ENCODE data around the gene MT1HL1.
"Not testable (repeated sequence)": the region's sequence is repeated elsewhere in the genome, so short reads cannot be mapped to it uniquely, and the experiment has no call there.

The MT1HL1 gene

DNA sequence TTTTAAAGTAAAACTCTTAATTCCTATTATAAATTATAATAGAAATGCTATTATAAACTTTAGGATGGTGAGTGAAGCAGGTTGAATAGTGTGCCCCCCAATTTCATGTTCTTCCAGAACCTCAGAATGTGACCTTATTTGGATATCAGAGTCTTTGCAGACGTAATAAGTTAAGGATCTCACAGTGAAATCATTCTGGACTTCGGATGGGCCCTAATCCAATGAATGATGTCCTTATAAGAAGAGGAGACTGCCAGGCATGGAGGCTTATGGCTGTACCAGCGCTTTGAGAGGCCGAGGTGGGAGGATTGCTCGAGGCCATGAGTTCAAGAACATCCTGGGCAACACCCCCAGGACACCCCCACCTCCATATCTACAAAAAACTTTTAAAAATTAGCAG lies 9.4 kb upstream of the MT1HL1 start:
- DNase-seq, result no peak

DNA sequence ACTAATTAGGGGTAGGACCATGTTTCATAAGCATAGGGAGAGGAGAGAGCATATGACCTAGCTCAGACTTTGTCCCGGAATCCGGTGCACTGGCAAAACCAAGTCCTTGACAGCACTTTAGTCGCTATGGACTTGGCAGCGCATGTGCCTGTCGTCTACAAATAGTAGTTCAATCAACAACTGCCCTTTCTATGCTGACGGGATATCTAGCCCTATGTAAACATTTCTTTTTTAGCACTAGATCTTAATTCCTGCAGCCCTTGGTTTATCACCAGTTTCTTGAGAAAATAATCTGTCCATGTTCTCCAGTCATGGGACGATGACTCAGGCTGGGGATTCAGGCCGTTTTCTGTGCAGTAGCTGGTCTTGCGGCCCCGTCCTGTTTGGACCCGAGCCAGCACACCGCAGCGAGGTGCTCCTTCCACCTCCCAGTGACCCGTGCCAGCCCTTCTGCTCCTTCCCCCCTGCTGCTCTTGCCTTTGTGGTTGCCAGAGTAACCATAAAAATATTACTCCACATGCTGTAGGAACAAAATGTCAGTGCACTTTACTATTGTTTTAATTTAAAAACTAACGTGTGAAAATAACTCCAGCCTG lies 8.6 kb upstream of the MT1HL1 start:
- no peak for DNase-seq

DNA sequence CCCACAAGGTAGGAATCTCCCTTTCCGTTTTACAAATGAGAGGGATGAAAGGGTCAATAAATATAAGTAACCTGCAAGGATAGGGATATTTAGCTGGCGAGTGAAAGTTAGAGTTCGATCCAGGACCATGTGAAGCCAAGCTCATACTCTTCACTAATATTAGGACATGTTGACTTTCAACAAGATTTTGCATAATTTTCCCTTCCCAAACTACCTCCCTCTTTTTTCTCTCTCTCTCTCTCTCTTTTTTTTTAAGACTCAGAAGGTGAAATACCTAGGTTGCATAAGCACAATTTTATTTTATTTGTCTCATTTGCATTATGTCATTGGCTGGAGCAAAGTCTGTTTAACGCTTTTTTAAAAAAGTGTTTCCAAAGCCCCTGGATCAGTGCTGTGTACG lies 8.1 kb upstream of the MT1HL1 start:
- DNase-seq, result no peak

DNA sequence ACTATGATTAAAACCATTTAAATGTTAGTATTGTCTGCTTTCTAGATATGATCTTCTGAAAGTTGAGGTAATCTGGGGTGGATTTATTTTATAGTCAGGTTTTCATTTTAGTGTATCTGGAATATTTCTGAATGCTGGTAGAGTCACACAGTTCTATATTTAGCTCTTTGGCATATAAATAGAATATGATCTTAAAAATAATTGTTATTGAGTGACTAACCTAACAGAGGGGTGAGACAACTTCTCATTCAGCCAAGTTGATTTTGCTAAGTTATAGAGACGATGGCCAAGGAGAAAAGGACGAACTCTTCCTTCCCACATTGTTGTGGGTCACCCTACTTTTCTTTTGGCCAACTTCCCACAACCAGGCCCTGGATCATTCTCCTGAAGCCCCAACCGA lies 7.2 kb upstream of the MT1HL1 start:
- no peak for DNase-seq

DNA sequence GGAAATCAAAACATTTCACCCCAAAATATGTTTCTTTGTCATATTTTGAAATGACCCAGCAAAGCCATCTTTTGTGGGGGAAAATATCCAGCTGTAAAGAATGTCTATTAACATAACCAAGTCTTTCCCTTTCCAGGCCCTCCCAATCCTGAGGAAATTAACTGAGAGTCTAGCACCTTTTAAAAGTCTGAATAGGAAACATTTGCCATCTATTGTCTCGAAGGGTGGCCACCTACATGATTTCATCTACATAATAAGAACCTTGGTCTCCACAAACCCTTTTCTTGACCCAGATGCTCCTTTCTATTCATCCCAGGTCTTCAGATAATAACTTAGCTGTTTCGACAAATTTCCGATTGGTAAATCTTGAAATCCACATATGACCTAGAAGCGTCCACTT lies 5.4 kb upstream of the MT1HL1 start:
- DNase-seq, result no peak

DNA sequence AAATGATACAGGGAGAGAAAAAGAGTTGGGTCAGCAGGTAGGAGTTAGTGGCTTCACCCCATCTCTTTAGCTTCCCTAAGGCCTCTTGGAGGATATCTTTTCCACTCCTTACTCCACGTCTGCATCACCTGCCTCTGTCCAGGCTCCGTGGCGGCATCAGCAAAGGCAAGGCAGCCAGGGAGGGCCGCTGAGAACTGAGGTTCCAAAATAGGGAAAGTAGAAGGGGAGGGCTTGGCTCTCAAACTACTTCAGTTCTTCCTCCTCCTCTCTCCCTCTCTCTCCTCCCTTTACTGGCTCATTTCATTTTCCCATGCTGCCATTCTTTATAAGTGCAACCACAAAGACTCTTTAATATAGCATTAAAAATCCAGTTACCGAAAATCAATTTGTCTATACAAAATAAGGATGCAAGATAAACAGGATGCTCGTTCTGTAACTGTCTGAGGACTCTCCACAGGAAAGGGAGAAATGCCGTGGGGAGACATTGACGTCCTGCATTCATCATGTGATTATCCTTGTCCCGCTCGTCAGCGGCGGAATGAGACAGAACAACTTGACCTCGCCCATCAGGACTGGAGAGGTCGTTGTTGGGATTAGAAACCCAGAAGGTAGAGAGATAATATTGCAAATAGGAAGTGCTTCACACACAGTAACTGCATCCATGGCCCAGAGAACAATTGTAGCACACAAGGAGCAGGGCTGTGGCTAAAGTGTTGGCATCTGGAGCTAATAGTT lies 3.1 kb upstream of the MT1HL1 start:
- DNase-seq, result no peak

DNA sequence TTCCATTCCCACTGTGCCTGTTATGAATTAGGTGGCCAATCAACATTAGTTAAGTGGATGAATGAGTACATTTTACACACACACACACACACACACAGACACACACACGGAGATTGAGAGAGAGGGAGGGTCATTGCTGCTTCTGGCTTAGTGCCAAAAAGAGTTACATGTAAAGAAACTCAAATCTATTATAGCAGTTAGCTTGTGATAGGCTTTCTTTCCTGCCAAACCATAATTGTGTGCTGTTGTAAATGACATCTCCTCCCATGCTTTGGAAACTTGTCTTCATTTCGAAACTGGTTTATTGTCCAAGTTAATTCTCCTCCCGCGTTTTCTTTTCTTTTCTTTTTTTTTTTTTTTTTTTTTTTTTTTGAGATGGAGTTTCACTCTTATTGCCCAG lies 1.4 kb upstream of the MT1HL1 start:
- no peak for DNase-seq

DNA sequence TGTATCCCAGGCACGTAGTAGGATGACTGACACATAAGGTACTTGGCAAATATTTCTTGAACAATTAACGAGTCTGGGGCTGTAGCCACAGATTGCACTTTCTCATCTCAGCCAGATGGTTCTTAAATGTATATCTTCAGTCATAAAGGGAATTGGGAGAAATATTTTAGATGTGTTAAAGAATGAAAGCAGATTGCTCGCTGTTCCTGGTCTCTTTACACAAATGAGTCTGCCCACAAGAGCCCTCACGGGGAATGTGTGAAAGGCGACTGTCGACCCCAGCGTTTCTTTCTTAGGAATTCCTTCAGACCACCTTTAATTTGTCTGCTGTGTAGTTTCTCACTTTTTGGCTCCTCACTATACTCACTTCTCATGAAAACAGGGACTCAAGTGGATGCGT lies 725 bp downstream of the MT1HL1 start:
- DNase-seq, result no peak

DNA sequence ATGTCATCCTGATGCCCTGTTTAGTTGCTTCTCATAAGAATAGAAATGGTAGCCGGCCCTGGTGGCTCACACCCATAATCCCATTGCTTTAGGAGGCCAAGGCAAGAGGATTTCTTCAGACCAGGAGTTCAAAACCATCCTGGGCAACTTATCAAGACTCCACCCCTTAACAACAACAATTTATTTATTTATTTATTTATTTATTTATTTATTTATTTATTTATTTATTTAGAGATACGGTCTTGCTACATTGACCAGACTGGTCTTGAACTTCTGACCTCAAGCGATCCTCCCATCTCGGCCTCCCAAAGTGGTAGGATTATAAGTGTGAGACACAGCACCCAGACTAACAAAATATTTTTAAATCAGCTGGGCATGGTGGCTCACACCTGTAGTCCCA lies 4.0 kb downstream of the MT1HL1 start:
- DNase-seq, result no peak

DNA sequence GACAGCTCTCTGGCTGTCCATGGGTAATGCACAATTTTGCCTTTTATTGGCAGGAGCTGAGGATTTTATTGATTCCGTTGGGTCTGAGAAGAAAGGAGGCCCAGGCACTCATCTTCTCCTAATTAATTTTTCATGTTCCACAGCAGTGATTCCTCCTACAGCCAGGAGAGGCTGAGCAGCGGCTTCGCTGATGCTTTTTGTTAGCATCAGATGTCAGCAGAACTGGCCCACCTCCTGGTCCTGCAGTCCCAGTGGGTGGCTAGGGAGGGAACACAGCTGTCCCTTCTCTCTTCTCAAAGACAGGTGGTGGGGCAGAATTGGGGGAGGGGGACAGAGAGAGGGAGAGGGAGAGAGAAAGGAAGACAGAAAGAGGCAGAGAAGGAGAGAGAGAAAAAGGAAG lies 5.7 kb downstream of the MT1HL1 start:
- DNase-seq, result no peak

DNA sequence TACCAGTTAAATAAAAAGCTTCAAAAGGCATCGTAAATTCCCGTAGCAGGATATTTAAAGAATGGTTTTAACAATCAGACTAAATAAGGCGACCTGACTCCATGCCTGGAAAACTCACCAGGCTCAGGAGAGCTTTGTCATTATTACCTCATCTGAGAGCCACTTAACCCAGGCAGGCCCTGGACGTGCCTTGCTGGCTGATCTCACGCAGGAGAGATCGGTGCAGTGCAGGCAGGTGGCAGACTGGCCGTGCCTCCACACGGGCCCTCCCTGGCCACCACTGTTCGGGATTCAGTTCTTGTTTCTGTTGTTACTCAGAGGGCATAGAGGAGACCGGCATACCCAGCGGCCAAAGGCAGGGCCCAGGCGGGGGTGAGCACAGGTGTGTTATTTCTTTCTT lies 6.4 kb downstream of the MT1HL1 start:
- DNase-seq, result no peak

DNA sequence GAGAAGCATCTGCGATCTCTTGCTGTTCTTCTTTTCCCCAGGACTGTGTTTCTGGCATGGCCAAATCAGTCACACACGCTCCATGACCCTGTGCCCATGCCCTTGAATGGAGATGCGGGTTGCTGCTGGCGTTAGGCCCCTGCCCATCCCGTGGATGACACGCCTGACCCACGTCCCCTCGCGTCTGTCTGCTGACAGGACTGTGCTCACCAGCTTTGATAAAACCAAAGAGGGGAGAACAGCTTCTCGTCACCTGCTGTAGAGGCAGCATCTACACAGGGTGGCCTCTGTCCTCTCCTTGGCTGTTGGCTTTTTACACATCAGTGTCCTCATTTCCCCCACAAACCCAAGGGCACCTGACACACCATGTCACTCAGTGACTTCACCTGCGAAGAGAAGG lies 6.9 kb downstream of the MT1HL1 start:
- no peak for DNase-seq

DNA sequence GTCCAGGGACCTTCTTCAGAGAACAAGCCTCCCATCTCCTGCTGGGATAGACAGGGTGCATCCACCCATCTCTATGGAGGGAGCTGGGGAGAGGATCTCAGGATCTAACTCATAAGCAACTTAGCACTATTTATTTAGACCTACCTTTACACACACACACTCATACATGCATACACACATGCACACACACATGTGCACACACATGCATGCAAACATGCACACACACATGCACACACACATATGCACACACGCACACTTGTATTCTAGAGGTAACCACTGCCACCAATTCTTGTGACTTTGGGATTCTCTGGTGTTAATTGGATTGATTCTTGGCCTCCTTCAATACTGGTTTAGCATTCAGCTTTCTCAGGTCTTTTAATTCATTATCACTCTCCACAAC lies 9.8 kb downstream of the MT1HL1 start:
- no peak for DNase-seq

DNA sequence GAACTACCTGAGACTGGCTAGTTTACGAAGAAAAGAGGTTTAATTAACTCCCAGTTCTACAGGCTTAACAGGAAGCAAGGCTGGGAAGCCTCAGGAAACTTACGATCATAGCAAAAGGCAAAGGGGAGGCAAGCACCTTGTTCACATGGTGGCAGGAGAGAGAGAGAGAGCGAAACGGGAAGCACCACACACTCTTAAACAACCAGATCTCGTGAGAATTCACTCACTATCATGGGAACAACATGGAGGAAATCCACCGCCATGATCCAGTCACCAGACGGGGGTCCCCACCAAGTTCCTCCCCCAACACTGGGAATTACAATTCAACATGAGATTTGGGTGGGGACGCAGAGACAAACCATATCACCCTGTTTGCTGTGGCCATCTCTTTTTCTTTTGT lies 11.8 kb downstream of the MT1HL1 start:
- DNase-seq, result no peak

DNA sequence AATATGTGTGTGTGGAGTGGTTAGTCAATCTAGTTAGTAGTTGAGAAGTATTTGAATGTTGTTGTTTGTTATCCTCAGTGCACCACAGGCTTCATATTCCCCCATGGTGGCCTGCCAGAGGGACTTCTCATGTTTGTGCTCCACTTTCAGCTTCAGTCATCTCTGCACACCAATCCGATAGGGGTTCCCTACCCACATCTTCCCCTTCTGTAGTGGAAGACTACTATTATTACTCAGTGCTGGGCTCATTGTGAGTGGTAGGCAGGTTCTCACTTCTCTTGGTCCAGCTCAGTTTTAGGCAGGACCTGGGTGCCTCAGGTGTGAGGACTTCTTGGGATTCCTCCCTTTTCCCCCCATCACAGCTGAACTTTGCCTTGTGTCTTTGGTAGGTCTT lies 14.2 kb downstream of the MT1HL1 start:
- no peak for DNase-seq

DNA sequence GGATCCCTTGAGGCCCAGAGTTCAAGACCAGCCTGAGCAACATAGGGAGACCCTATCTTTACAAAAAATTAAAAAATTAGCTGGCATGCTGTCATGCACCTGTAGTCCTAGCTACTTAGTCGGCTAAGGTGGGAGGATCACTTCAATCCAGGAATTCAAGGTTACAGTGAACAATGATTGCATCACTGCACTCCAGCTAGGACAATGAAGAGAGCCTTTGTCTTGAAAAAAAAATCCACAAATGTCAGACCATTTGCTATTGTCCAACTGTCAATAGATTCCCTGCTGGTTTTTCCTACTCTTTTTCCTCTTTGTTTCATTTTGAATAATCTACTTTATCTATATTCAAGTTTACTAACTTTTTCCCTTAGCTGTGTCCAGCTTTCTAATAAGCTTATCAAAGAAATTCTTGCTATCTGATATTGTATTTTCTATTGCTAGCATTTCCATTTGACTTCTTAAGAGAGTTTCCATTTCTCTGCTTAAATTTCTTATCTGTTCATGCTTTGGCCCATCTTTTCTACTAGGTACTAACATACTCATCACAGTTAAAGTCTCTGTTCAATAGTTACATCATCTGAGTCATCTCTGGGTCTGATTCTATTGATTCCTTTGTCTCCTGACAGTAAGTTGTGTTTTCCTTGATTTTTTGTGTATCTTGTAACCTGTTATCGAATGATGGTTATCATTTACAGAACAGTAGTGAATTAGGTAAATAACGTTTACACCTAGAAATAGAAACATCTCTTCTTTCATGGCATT lies 14.8 kb downstream of the MT1HL1 start:
- DNase-seq, result no peak

DNA sequence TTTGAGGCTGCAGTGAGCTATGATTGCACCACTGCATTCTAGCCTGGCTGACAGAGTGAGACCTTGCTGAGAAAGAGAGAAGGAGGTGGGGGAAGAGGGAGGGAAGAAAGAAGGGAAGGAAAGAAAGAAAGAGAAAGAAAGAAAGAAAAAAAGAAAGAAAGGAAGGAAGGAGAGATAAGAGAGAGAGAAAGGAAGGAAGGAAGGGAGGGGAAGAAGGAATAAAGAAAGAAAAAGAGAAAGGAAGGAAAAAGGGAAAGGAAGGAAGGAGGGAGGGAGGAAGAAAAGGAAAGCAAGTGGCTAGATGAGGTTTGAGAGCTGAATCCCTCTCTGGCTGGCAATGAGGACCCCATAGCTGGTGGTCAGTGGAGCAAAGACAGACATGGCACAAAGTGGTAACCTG lies 20.4 kb downstream of the MT1HL1 start:
- DNase-seq, result no peak

DNA sequence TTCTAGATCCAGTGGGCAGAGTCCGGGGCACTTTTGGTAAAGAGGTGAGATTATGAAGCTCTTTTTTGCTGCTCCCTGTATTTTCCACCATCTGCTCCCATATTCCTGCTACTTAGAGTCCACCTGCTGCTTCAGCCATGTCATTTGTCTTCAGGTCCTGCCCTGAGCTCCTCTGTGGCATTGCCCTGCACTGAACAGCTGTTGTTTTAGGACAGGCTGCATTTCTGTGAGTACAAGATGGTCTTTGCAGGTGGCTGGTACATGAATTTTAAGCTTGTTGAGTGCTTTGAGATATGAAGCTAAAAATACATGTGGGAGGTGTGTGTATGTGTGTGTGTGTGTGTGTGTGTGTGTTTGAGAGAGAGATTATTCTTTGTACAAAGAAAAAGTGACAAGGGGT lies 21.9 kb downstream of the MT1HL1 start:
- no peak for DNase-seq

DNA sequence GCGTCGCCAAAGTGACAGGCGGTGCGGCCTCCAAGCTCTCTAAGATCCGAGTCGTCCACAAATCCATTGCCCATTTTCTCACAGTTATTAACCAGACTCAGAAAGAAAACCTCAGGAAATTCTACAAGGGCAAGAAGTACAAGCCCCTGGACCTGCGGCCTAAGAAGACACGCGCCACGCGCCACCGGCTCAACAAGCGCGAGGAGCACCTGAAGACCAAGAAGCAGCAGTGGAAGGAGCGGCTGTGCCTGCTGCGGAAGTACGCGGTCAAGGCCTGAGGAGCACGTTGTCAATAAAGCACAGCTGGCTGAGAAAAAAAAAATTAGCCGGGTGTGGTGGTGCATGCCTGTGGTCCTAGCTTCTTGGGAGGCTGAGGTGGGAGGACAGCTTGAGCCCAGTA lies 22.8 kb downstream of the MT1HL1 start:
- DNase-seq, result not testable (repeated sequence)

DNA sequence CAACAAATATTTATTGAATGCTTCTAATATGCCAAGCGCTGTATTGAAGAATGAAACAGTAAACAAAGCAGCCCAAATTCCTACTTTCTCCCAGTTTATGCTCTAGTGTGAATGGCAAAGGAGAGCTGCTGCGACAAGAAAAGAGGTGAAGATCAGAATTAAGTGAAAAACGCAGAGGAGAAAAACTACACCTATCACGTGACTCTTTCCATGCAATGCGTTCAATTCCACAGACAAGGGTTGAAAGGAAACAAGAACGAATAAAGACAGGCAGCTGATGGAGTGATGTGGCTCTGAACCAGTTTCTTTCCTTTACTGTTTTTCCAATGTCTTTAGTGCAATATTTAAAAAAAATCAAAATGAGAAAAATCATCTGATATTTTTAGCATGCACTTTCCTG lies 23.6 kb downstream of the MT1HL1 start:
- no peak for DNase-seq

DNA sequence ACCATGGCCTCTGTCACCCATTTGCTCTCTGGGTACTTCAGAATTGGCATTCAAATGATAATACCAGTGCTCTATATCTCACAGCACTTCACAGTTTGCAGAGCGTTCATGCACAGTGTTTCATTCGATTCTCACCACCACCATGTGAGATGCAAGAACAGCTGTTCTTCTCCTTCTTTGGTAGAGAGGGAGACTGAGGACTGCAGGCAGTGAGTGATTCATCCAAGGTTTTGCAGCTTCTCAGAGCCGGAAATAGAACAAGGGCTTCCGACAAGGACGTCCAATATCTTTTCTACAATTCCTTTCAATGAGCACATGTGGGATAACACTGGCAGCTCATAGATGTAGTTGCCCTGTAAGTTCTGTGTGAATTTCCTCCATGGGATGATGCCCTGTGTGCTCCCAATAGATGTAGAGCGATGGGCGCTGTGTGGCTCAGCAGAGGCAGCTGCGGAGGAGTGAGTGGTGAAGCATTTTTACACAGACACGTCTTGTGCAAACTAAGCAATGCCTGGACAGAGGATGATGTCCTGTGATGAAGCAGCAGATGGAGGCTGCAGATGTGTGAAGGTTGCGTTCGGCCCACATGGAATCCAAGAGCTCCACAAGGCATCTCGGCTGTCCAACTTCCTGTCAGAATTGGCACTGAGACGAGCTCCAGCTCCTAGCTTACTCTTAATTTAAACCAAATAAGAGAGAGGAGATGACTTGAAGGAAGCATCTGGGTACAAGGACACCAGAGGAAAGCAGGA lies 24.9 kb downstream of the MT1HL1 start:
- no peak for DNase-seq

DNA sequence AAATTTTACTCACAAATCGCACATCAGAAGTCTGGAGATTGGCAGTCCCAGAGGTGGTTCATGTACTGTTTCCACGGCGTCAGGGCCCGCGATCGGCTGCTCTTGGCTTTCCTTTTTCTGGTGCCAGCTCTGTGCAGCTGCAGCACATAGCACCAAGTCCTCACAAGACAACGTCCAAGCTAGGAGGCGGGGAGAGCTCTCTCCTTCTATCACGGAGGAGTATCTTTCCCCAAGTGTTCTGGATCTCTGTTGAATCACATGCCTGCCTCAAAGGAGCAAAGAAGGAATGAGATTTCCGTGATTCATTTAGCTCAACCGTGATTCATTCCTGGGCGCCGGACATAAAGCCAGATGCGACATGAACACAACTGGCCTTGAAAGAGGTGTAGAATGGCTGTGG lies 25.5 kb downstream of the MT1HL1 start:
- DNase-seq, result no peak

DNA sequence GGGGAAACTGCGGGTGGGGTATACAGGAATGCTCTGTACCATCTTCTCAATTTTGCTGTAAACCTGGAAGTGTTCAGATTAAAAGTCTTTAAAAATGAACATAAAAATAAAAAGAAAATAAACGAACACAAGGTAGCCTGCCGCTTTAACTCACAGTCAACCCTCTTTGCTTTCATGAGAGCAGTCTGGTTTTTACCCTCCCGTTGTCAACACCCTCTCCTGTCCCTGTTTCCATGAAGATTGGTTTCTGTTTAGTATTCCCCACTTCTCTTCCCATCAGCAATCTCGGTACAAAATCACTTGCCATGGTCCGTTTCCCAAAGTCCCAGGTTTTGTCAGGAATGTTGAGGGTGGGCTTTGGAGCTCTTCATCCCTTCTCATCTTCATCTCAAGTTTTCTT lies 28.8 kb downstream of the MT1HL1 start:
- no peak for DNase-seq

DNA sequence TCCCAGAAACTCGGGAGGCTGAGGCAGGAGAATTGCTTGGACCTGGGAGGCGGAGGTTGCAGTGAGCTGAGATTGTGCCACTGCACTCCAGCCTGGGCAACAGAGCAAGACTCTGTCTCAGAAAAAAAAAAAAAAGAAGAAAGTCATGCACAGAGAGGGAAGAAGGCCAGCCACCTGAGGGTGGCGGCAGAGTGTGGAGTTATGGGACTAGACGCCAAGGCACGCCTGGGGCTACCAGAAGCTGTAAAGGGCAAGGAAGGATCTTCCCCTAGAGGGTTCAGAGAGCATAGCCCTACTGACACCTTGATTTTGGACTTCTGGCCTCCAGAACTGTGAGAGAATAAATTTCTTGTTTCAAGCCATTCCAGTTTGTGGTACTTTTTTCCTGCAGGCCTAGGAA lies 30.2 kb downstream of the MT1HL1 start:
- DNase-seq, result not testable (repeated sequence)
